Stimulated activated CD4-positive, alpha-beta T cell treated with anti-CD3 and anti-CD28 coated beads, Interleukin-4, amount 100 ng/mL, for 48 hours (primary cell): ENCODE data around the gene CYP3A7.
"Not testable (repeated sequence)": the region's sequence is repeated elsewhere in the genome, so short reads cannot be mapped to it uniquely, and the experiment has no call there.

Experiments
- DNase-seq, 2 donors: peaks; one replicate each; pipeline ENCODE4 v3.0.0-alpha.2; 2020; ENCODE audit warnings: low read depth in 2 of 2

CYP3A7 gene

DNA sequence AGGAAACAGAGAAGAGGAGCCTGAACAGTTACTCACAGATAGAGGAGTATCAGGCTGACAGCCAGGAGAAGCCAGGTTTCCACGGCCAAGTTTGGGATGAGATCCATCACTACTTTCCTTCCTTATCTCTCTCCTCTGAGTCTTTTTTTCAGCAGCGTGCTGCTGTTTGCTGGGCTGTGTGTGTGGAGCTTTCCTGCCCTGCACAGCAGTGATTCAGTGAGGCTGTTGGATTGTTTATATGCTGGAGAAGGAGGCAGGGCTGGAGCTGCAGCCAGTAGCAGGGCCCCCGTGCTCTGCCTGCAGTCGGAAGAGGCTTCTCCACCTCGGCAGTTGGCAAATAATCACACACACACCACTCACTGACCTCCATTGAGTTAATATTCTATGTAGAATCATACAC, at the start of gene CYP3A7:
TSS of gene CYP3A7 (minus strand) at position 210 of the 400 bp plus-strand sequence. CDS start at position 107, 103 bp downstream.
- no peak for DNase-seq

GRCh38 chr7:99784007-99784406, 49.0 kb upstream of the CYP3A7 start, which contains the start of gene CYP3A4:
Gene CYP3A4 (minus strand): TSS chr7:99784184. CDS start chr7:99784081, 103 bp downstream.
- DNase-seq: no peak

DNA sequence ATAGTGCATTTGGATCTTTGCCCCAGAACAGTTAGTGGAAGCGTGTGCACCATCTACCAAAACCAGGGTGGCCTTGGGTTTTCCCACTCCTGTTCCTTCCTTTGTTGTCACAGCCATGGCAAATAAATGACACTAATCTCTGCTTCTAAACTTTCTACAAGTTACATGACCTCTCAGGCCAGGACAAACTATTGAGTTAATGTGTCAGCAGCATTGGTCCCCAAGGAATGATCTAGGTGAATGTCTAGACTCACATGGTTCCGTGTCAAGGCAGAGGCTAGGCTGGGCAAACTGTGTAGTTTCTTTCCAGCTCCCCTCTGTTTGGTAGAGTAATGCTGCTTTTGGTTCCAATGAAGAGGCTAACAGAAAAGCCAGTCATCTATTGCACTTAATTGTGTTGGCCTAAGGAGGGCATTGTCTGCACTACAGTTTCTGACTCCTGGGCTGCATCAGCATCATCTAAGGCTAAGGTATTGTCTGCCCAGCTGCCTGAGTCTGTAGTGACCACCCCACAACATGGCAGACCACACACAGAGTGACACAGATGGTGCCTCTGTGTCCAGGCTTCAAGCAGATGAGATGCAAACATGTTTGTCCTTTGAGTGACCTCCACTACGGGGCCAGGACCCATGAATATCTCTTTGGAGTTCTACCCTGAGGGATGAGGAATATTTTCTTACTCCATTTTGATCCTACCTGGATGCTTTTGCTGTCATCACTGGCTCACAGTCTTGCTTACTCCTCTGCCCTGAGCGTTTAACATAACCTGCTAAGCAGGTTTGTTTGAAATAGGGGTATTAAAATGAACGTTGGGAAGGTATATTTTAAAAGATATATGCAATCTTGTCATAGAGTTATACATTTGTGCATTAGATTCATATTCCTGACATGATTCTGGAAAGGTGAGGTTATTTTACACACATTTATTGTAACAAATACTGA, 47.3 kb upstream of the CYP3A7 start:
- no peak for DNase-seq

DNA sequence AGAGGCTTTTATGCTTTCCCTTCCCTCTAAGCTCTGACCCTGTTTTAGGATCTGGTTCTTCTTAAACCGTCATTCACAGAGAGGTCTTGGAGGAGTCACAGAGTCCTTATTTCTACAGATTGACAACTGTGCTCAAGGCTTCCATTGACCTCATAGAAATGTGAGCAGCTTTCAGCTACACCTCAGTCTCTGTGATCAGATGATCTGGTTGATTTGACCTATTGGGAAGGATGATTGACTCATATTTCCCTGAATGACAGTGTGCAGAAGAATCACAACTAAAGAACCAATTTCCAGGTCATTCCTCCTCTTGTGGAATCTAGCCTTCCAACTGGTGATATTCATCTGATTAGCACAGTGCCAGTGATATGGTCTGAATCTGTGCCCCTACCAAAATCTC, 45.6 kb upstream of the CYP3A7 start:
- DNase-seq: no peak

DNA sequence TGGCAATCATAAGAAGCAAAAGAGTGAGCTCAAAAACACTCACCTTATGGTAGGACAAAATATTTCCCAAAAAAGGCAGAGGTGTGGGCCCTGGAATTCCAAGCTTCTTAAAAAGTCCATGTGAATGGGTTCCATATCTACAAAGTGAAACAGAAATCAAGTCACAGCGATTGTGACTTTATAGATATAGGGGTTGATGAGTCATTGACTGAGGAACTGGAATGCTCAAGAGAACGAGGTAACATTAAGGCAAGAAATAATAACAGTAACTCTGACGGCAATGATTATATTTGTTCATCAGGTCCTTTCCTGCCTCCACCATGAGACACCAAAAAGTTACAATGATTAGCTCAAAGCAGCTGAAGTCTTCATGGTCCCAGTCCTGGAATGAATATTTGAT, 45.0 kb upstream of the CYP3A7 start:
- no peak for DNase-seq

- DNase-seq: no peak
Measured at GRCh38 chr7:99778880-99779279, 43.9 kb upstream of the CYP3A7 start.

- not testable (repeated sequence) for DNase-seq
Measured at GRCh38 chr7:99773395-99773794, 38.4 kb upstream of the CYP3A7 start.

- no peak for DNase-seq
Measured at GRCh38 chr7:99772565-99772964, 37.6 kb upstream of the CYP3A7 start.

DNA sequence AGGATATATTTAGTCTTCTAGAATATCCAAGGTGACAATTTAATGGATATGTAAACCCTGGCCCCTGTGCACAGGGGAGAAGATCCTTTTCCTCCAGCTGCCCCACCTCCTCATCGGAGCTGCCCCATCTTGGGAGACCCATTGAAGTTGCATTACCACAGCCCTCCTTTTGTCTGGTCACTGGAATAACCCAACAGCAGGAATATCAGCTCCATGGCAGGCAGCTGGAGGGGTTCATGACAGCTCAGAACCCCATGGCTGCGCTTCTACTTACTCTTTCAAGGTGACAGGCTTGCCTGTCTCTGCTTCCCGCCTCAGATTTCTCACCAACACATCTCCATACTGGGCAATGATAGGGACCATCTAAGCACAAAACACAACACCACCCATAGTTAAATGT, 34.5 kb upstream of the CYP3A7 start:
- not testable (repeated sequence) for DNase-seq

DNA sequence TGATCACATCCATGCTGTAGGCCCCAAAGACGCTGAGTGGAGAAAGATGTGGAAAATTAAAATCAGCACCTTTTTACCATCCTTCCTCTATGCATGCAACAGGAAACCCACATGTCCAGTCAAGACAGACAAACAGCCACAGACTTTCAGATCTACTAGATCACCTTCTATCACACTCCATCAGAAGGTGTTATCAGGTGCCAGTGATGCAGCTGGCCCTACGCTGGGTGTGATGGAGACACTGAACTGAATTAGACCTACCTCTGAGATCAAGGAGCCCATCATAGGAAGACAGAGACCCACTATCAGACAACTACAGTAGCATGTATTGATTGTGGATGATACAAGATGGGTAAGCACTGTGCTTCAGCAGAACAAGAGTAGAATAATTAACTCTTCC, 33.5 kb upstream of the CYP3A7 start:
- DNase-seq: no peak

GRCh38 chr7:99767662-99768061, 32.7 kb upstream of the CYP3A7 start:
- no peak for DNase-seq

GRCh38 chr7:99766484-99767099, 31.6 kb upstream of the CYP3A7 start:
- no peak for DNase-seq

- no peak for DNase-seq
Measured at GRCh38 chr7:99764478-99764877, 29.5 kb upstream of the CYP3A7 start.

DNA sequence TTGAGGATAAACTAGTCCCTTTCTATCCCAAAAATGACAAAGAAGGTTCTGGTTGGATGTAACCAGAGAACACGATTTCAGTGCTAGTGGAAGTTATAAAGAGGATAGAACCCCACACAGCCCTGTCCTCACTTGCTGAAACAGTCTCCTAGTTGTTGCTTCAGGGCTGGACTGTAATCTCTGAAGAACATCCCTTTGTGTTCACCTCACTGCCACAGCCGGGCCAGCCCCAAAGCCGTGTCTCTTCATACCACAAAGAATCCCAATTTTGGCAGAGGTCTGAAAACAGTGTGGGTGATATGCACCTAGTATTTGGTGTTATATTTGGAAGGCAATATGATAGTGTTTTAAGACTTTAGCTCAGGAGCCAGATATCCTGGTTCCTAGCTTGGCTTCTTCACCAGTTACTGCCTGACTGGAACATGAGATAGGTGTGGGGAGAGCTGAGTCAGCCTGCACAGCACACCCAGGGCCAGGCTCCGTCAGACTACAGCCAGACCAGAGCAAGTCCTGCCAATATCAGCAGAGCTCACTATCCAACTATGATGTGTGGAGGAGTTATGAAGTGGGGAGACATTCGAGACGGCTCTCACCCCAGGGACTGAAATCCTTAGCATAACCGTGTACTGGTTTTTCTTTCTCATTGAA, 27.8 kb upstream of the CYP3A7 start:
- no peak for DNase-seq

DNA sequence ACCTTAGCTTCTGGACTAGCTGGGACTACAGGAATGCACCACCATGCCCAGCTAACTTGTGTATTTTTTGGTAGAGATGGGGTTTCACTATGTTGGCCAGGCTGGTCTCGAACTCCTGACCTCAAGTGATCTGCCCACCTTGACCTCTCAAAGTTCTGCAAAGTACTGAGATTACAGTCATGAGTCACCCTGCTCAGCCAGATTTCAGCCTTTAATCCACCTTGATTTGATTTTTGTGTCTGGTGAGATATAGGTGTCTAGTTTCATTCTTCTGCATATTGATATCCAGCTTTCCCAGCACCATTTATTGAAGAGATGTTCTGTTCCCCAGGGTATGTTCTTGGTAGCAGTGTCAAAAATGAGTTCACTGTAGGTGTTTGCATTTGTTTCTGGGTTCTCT, 20.1 kb upstream of the CYP3A7 start:
- no peak for DNase-seq

DNA sequence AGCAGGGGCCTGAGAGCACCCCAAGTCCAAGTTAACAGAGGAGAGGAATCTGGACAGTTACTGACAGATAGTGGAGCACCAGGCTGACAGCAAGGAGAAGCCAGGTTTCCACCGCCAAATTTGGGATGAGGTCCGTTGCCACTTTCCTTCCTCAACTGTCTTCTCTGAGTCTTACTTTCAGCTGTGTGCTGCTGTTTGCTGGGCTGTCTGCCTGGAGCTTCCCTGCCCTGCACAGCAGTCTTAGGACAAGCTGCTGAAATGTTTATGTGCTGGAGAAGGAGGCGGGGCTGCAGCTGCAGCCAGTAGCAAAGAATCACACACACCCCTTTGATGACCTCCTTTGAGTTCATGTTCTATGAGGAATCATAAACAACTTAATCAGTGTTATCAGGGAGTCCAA, 17.4 kb upstream of the CYP3A7 start:
- DNase-seq: no peak

DNA sequence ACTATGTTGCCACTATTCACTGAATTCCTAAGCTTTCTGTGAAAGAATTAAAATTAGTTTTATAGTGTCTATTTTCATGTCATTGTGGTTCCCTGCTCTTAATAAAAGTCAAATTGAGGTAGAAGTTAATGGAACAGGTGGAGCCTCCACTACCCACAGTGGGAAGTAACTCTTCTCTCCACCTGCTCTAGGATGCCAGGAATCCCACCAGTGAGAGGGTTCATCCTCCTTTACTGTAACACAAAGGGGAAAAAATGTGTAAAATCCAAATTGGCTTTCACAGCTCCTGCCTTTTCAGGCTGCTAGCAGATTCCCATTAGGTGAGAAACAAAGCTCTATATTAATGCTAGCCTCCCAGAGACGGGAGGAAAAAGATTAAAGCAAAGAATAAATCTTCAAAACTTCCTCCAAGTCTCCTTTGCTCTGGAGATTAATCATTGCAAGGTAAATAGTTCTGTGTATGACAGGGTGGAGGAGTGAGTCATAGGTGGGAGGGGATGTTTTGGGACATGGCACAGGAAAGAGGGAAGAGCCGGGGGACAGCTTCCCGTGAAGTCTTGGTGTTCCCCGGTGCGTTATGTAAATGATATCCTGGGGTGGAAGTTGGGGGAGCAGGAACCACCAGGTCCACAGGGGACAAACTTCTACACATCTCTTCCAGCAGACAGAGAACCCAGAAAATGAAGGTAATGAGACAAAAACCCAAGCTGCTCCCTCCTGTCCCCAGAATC, 16.5 kb upstream of the CYP3A7 start:
- DNase-seq: not testable (repeated sequence)

DNA sequence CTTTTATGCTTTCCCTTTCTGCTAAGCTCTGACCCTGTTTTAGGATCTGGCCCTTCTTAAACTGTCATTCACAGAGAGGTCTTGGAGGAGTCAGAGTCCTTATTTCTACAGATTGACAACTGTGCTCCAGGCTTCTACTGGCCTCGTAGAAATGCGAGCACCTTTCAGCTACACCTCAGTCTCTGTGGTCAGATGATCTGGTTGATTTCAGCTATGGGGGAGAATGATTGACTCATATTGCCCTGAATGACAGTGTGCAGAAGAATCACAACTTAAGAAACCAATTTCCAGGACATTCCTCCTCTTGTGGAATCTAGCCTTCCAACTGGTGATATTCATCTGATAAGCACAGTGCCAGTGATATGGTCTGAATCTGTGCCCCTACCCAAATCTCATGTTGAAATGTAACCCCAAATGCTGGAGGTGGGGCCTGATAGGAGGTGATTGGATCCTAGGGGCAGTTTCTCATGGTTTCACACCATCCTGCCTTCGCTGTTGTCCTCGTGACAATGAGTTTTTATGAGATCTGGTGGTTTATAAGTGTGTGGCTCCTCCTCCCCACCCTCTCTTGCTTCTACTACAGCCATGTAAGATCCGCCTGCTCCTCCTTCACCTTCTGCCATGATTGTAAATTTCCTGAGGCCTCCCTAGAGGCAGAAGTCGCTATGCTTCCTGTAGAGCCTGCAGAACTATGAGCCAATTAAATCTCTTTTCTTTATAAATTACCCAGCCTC, 14.0 kb upstream of the CYP3A7 start:
- no peak for DNase-seq

DNA sequence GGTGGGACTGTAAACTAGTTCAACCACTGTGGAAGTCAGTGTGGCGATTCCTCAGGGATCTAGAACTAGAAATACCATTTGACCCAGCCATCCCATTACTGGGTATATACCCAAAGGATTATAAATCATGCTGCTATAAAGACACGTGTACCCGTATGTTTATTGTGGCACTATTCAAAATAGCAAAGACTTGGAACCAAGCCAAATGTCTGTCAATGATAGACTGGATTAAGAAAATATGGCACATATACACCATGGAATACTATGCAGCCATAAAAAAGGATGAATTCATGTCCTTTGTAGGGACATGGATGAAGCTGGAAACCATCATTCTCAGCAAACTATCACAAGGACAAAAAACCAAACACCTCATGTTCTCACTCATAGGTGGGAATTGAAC, 11.9 kb upstream of the CYP3A7 start:
- DNase-seq: not testable (repeated sequence)

- DNase-seq: not testable (repeated sequence)
Measured at GRCh38 chr7:99745395-99745794, 10.4 kb upstream of the CYP3A7 start.

DNA sequence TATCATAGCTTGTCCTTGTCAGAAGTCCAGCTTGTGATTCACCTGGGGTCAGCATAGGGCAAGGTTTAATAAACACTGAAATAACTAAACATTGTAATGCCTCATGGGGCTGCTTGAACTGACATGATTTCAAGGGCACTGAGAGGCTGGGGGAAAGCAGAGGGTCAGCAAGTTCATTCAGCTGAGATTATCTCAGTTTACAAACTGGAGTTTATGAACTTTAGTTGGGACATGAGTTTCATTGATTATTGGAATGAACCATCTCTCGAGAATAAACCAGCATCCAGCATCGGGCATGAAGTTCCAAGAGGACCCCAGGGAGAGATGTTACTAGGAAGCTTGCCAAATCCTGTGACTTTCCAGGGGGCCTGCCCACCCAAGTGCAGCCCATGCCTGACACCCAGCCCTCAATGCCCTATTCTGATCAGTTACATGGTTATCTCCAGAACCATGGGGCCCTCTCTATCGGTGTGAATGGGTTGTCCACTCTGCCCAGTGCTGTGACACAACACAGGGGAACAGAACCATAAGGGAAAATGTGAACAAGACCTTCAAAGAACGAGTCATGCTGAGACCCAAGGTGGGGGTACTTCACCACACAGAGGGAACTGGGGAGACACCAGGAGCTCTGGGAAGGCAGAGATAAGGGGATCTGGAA, 7.9 kb upstream of the CYP3A7 start:
- no peak for DNase-seq
